ENCODE results near the gene IGSF23. TPM values are rescaled to one million over a fixed set of nuclear protein-coding genes. Genes with fewer than 3 reads are reported as not detected.

IGSF23 gene
- total and polyA plus RNA-seq, 2 of the 13 experiments (the other 11 are each of a cell fraction or from before 2014, with no cell fraction given) = 2.3 to 8.8 TPM

DNA sequence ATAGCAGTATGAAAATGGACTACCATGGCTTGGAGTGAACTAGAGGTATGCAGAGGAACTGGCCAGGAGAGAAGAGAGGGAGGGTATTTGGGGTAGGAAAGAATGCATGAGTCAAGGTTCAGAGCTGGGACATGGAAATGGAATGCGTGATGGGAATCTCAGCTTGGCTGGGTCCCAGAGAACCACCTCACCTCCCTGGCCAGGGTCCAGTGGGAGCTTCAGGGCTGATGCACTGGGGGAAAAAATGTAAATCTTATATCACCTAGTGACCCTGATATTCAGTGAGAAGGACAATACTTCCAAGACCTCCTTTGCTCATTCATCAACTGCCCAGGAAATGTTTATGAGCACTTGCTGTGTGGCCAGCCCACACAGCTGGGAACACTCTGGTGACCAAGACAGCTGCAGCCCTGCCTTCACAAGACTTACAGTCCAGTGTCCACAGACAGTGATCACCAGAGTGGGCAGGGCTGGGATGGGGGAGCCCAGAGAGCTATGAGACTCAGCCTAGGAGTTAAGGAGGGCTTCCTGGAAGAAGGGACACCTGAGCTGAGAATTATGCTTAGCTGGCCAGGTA is 12.8 kb downstream of the IGSF23 start (continued):
- no peak for TF ChIP-seq ZNF180 (CRISPR knock-in tag; IDR thresholded peaks at IDR 0.05; ENCODE audit: borderline replicate concordance, low read depth)
- no peak for TF ChIP-seq ZNF367 (CRISPR knock-in tag; IDR thresholded peaks at IDR 0.05; ENCODE audit: borderline replicate concordance)
- TF ChIP-seq, protein P1, sequence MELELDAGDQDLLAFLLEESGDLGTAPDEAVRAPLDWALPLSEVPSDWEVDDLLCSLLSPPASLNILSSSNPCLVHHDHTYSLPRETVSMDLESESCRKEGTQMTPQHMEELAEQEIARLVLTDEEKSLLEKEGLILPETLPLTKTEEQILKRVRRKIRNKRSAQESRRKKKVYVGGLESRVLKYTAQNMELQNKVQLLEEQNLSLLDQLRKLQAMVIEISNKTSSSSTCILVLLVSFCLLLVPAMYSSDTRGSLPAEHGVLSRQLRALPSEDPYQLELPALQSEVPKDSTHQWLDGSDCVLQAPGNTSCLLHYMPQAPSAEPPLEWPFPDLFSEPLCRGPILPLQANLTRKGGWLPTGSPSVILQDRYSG (CRISPR knock-in tag; IDR thresholded peaks at IDR 0.05) = no peak
- TF ChIP-seq ZMYM3 (CRISPR knock-in tag; IDR thresholded peaks at IDR 0.05) = no peak
- TF ChIP-seq RXRB (CRISPR knock-in tag; IDR thresholded peaks at IDR 0.05; ENCODE audit: borderline replicate concordance) = peak; percentile 42; the same call in 1 of the 2 replicates
- TF ChIP-seq, protein P2, sequence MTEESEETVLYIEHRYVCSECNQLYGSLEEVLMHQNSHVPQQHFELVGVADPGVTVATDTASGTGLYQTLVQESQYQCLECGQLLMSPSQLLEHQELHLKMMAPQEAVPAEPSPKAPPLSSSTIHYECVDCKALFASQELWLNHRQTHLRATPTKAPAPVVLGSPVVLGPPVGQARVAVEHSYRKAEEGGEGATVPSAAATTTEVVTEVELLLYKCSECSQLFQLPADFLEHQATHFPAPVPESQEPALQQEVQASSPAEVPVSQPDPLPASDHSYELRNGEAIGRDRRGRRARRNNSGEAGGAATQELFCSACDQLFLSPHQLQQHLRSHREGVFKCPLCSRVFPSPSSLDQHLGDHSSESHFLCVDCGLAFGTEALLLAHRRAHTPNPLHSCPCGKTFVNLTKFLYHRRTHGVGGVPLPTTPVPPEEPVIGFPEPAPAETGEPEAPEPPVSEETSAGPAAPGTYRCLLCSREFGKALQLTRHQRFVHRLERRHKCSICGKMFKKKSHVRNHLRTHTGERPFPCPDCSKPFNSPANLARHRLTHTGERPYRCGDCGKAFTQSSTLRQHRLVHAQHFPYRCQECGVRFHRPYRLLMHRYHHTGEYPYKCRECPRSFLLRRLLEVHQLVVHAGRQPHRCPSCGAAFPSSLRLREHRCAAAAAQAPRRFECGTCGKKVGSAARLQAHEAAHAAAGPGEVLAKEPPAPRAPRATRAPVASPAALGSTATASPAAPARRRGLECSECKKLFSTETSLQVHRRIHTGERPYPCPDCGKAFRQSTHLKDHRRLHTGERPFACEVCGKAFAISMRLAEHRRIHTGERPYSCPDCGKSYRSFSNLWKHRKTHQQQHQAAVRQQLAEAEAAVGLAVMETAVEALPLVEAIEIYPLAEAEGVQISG (CRISPR knock-in tag; IDR thresholded peaks at IDR 0.05) = no peak
- no peak for TF ChIP-seq DR1 (CRISPR knock-in tag; IDR thresholded peaks at IDR 0.05)
- TF ChIP-seq ZNF253 (CRISPR knock-in tag; IDR thresholded peaks at IDR 0.05; ENCODE audit: borderline replicate concordance) = no peak
- no peak for TF ChIP-seq ZNF282 (IDR thresholded peaks at IDR 0.05; ENCODE audit: partially characterized antibody)
- TF ChIP-seq, protein P3, sequence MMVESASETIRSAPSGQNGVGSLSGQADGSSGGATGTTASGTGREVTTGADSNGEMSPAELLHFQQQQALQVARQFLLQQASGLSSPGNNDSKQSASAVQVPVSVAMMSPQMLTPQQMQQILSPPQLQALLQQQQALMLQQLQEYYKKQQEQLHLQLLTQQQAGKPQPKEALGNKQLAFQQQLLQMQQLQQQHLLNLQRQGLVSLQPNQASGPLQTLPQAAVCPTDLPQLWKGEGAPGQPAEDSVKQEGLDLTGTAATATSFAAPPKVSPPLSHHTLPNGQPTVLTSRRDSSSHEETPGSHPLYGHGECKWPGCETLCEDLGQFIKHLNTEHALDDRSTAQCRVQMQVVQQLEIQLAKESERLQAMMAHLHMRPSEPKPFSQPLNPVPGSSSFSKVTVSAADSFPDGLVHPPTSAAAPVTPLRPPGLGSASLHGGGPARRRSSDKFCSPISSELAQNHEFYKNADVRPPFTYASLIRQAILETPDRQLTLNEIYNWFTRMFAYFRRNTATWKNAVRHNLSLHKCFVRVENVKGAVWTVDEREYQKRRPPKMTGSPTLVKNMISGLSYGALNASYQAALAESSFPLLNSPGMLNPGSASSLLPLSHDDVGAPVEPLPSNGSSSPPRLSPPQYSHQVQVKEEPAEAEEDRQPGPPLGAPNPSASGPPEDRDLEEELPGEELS (CRISPR knock-in tag; IDR thresholded peaks at IDR 0.05) = 0 out of 2 replicates have a peak, but pooled peaks have one; percentile 21
- no peak for TF ChIP-seq ZNF777 (CRISPR knock-in tag; IDR thresholded peaks at IDR 0.05)
- TF ChIP-seq FOXA3 (CRISPR knock-in tag; IDR thresholded peaks at IDR 0.05) = 0 out of 2 replicates have a peak, but pooled peaks have one; percentile 27
- TF ChIP-seq, protein P4, sequence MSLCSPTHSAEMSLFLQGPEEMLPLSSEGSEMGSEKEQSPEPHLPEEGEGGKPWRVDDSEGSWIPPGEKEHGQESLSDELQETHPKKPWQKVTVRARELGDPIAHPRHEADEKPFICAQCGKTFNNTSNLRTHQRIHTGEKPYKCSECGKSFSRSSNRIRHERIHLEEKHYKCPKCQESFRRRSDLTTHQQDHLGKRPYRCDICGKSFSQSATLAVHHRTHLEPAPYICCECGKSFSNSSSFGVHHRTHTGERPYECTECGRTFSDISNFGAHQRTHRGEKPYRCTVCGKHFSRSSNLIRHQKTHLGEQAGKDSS (CRISPR knock-in tag; IDR thresholded peaks at IDR 0.05; ENCODE audit: borderline replicate concordance, low read depth) = no peak
- no peak for TF ChIP-seq BRD4 (CRISPR knock-in tag; IDR thresholded peaks at IDR 0.05)
- TF ChIP-seq, protein P5, sequence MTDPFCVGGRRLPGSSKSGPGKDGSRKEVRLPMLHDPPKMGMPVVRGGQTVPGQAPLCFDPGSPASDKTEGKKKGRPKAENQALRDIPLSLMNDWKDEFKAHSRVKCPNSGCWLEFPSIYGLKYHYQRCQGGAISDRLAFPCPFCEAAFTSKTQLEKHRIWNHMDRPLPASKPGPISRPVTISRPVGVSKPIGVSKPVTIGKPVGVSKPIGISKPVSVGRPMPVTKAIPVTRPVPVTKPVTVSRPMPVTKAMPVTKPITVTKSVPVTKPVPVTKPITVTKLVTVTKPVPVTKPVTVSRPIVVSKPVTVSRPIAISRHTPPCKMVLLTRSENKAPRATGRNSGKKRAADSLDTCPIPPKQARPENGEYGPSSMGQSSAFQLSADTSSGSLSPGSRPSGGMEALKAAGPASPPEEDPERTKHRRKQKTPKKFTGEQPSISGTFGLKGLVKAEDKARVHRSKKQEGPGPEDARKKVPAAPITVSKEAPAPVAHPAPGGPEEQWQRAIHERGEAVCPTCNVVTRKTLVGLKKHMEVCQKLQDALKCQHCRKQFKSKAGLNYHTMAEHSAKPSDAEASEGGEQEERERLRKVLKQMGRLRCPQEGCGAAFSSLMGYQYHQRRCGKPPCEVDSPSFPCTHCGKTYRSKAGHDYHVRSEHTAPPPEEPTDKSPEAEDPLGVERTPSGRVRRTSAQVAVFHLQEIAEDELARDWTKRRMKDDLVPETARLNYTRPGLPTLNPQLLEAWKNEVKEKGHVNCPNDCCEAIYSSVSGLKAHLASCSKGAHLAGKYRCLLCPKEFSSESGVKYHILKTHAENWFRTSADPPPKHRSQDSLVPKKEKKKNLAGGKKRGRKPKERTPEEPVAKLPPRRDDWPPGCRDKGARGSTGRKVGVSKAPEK (CRISPR knock-in tag; IDR thresholded peaks at IDR 0.05; ENCODE audit: borderline replicate concordance) = no peak
- no peak for TF ChIP-seq ZNF44 (CRISPR knock-in tag; IDR thresholded peaks at IDR 0.05)
- TF ChIP-seq KLF13 (CRISPR knock-in tag; IDR thresholded peaks at IDR 0.05) = no peak
- no peak for TF ChIP-seq ZNF562 (CRISPR knock-in tag; IDR thresholded peaks at IDR 0.05; ENCODE audit: borderline replicate concordance)
